ENCODE data around the gene ABCC9.

The ABCC9 gene

DNA sequence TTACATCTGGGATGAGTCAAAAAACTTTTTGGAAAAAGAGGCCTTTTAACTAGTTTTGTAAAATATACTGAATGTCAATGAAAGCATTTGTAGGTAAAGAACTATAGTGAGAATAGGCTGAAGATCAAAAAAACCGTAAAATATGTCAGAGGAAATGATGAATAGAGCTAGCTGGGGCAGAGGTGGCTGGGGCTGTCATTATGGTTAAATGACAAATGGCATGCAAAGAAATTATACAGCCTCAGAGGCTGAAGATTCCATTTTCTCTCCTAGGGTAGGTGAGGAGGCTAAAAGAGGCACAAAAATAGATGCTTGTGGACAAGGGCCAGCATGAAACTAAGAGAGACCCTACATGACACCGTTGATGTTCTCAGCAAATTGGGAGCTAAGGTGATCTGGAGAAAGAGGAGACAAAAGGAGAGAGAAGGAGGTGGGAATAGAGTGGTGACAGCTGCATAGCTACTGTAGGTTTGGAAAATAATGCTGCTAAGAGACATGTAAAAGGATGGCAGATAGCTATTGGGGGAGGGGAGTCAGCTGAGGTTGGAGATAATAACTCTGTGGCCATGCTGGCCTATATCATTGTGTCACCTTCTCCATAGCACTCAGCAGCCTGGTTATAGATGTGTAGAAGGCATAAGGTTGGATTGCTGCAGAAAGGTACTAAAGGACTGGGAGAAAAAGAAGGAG lies 63.8 kb downstream of the ABCC9 start:
- POLR2A ChIA-PET (ENCODE audit: low non-redundant PET): no interaction called here
- DNase-seq (ENCODE audit: low spot score): no peak
- no peak for TF ChIP-seq CTCF (conservative IDR thresholded peaks at IDR 0.05; ENCODE audit: low read depth)
- H3K27ac ChIP-seq: no peak overlapping the region
- CTCF ChIA-PET: no interaction called here

- POLR2A ChIA-PET (ENCODE audit: low non-redundant PET): no interaction called here
- no peak for DNase-seq (ENCODE audit: low spot score)
- TF ChIP-seq CTCF (conservative IDR thresholded peaks at IDR 0.05; ENCODE audit: low read depth): no peak
- CTCF ChIA-PET: no interaction called here
- H3K27ac ChIP-seq: no peak overlapping the region
These were observed 75.4 kb downstream of the ABCC9 start for GRCh38 chr12:21865846-21866245.

DNA sequence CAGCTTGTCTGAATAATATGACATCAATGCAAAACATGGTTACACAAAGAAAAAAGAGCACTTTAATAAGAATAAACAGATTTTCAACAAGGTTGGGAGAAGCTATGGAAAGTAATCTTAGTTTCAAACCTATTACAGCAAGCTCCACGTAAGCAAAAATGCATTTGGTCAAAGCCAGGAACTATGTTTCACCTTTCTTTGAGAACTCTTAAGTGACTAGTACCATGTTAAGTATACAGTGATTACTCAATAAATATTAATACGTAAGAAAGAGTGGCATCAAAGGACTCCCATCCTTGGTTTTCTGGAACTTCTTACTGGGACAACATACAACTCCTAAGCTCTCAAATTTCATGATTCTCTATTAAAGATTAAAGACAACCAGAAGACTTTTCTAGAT lies 80.7 kb downstream of the ABCC9 start:
- CTCF ChIA-PET: no interaction called here
- no peak for TF ChIP-seq CTCF (conservative IDR thresholded peaks at IDR 0.05; ENCODE audit: low read depth)
- POLR2A ChIA-PET (ENCODE audit: low non-redundant PET): no interaction called here
- H3K27ac ChIP-seq: no peak overlapping the region
- DNase-seq (ENCODE audit: low spot score): no peak

DNA sequence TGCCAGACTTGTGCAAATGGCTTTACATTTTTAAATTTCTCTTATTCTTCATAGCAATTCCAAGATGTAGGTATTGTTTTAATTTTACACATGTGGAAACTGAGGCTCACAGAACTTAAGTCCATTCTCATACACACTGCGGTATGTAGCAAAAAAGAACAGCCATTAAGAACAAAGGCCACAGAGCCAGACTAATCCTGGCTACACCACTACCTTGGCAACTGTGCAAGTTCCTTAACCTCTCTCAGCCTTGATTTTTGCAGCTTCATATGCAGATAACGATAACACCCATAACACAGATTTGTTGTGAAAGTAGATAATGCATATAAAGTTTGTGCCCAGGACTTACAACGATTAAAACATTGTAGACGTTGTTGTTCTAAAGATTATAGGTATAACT lies 81.1 kb downstream of the ABCC9 start:
- no peak overlapping the region for H3K27ac ChIP-seq
- CTCF ChIA-PET: no interaction called here
- POLR2A ChIA-PET (ENCODE audit: low non-redundant PET): no interaction called here
- DNase-seq (ENCODE audit: low spot score): no peak
- no peak for TF ChIP-seq CTCF (conservative IDR thresholded peaks at IDR 0.05; ENCODE audit: low read depth)

DNA sequence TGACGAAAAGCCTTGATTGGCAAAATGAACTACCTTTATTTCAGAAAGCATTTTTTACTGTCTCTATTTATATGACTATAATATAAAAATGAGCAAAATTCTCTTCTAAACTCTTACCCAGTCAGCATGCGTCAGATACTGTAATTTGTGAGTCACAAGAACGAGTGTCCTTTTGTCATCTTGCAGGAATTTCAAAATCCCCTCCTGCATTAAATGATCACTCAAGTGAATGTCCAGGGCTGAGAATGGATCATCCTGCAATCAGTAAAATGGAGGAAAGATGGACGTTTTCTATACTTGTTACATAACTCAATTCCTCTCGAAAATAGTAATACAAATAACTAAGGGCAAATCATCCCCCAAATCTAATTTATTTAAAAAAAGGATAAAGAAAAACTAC lies 89.0 kb downstream of the ABCC9 start:
- H3K27ac ChIP-seq: no peak overlapping the region
- ChIA-PET CTCF (no interaction called here), POLR2A (ENCODE audit: low non-redundant PET) (no interaction called here)
- TF ChIP-seq CTCF (conservative IDR thresholded peaks at IDR 0.05; ENCODE audit: low read depth): no peak
- no peak for DNase-seq (ENCODE audit: low spot score)

GRCh38 chr12:21851151-21851550 lies 90.1 kb downstream of the ABCC9 start:
- DNase-seq (ENCODE audit: low spot score): no peak
- CTCF ChIA-PET: no interaction called here
- no peak for TF ChIP-seq CTCF (conservative IDR thresholded peaks at IDR 0.05; ENCODE audit: low read depth)
- H3K27ac ChIP-seq: no peak overlapping the region
- POLR2A ChIA-PET (ENCODE audit: low non-redundant PET): no interaction called here

GRCh38 chr12:21850419-21850818 lies 90.8 kb downstream of the ABCC9 start:
- ChIA-PET CTCF (no interaction called here), POLR2A (ENCODE audit: low non-redundant PET) (no interaction called here)
- H3K27ac ChIP-seq: no peak overlapping the region
- DNase-seq (ENCODE audit: low spot score): no peak
- TF ChIP-seq CTCF (conservative IDR thresholded peaks at IDR 0.05; ENCODE audit: low read depth): no peak

All from RWPE1 (cell line).